PFSK-1 (cell line): ENCODE data around the gene PPP6R1.

Source experiments
- FOXP2 ChIP-seq: optimal IDR thresholded peaks from 2 replicates; pipeline ENCODE3; 2011; ENCODE audit warnings: borderline replicate concordance, control low read depth, inconsistent platforms; ENCODE audit not compliant: insufficient read depth; ENCODE audit errors: extremely low read length, extremely low read depth
- POLR2AphosphoS5 ChIP-seq: IDR thresholded peaks from 2 replicates; pipeline ENCODE4 v1.6.1; 2012; ENCODE audit warnings: low read depth, mild to moderate bottlenecking, control low read depth, low read length, moderate library complexity
- REST ChIP-seq, 2 experiments: IDR thresholded peaks; 2 replicates each; pipeline versions ENCODE4 v1.6.1 to v1.8.0; 2011 to 2012; ENCODE audit warnings: low read depth in 2 of 2, low read length in 2 of 2, control low read depth in 1 of 2, inconsistent platforms in 1 of 2, mild to moderate bottlenecking in 1 of 2, moderate library complexity in 1 of 2; ENCODE audit not compliant: insufficient read depth in 1 of 2
- SIN3A ChIP-seq: IDR thresholded peaks from 2 replicates; pipeline ENCODE4 v1.6.1; 2012; ENCODE audit warnings: mild to moderate bottlenecking, low read length, moderate library complexity, borderline replicate concordance; ENCODE audit not compliant: insufficient read depth
- TAF1 ChIP-seq: IDR thresholded peaks from 2 replicates; pipeline ENCODE4 v1.6.1; 2012; ENCODE audit warnings: low read length, control low read depth, borderline replicate concordance; ENCODE audit not compliant: insufficient read depth

GRCh38 chr19:55209693-55210472, 48.9 kb downstream of the PPP6R1 start:
- no peak for TF ChIP-seq POLR2AphosphoS5
- no peak for TF ChIP-seq SIN3A
- no peak for TF ChIP-seq REST (IDR thresholded peaks at IDR 0.05; ENCODE audit: insufficient read depth in 1 of 2, low read depth in 2 of 2, low read length in 2 of 2)
- TF ChIP-seq TAF1, result no peak
- no peak for TF ChIP-seq FOXP2
